GM12801 (cell line): ENCODE results near the gene MOB1A.

Experiments
- CTCF ChIP-seq: IDR thresholded peaks from one replicate; pipeline ENCODE4 v1.5.1; 2011; ENCODE audit warnings: control low read depth; ENCODE audit not compliant: insufficient read length; ENCODE audit errors: extremely low read depth

MOB1A gene

GRCh38 chr2:74198023-74198460, 19.4 kb upstream of the MOB1A start:
- TF ChIP-seq CTCF: no peak

- TF ChIP-seq CTCF: no peak
These were observed 18.4 kb upstream of the MOB1A start for GRCh38 chr2:74197049-74197448.

- TF ChIP-seq CTCF: no peak
These were observed 16.1 kb upstream of the MOB1A start for GRCh38 chr2:74194799-74195198.

- no peak for TF ChIP-seq CTCF
These were observed 13.1 kb upstream of the MOB1A start for GRCh38 chr2:74191596-74192380.

GRCh38 chr2:74188696-74189095, 10.0 kb upstream of the MOB1A start:
- no peak for TF ChIP-seq CTCF

GRCh38 chr2:74188018-74188601, 9.4 kb upstream of the MOB1A start:
- no peak for TF ChIP-seq CTCF

GRCh38 chr2:74186038-74186437, 7.4 kb upstream of the MOB1A start:
- no peak for TF ChIP-seq CTCF
